Measurements from ENCODE around the gene WRAP73. TPM values are rescaled to one million over a fixed set of nuclear protein-coding genes. Genes with fewer than 3 reads are reported as not detected.

Gene WRAP73
- total RNA-seq, 1 experiment from 2014 or later: 57.2 TPM

- TF ChIP-seq EZH2phosphoT487 (IDR thresholded peaks at IDR 0.05; ENCODE audit: borderline replicate concordance, low read length) (no peak), EZH2 (IDR thresholded peaks at IDR 0.05; ENCODE audit: low read length, unreplicated experiment) (no peak), CTCF (conservative IDR thresholded peaks at IDR 0.05; ENCODE audit: low read depth, low read length) (no peak)
- peak overlapping the region; percentile 90 for H3K4me2 ChIP-seq (ENCODE audit: low read length)
These were observed 40.0 kb downstream of the WRAP73 start for GRCh38 chr1:3609769-3610526.

GRCh38 chr1:3609016-3609768 lies 40.7 kb downstream of the WRAP73 start:
- Histone ChIP-seq H3K79me2 (ENCODE audit: low read length) (no peaks in the 10 kb centered on the region), H3K27ac (ENCODE audit: low read length) (no peak overlapping the region), H3K4me2 (ENCODE audit: low read length) (no peak overlapping the region), H2AFZ (ENCODE audit: low read length) (no peak overlapping the region), H3K9ac (ENCODE audit: low read length) (no peak overlapping the region), H3K27me3 (ENCODE audit: low read length) (no peaks in the 10 kb centered on the region), H3K9me3 (ENCODE audit: low read length) (0 out of 2 replicates have a peak, but pooled peaks cover 6% of the 10 kb centered on the region), H3K4me3 (ENCODE audit: low read length) (no peak overlapping the region), H4K20me1 (ENCODE audit: low read length) (no peaks in the 10 kb centered on the region), H3F3A (ENCODE audit: low read length, unreplicated experiment) (no peaks in the 10 kb centered on the region), H3K4me1 (ENCODE audit: insufficient read depth, low read length) (peaks cover 22% of the 10 kb centered on the region), H3K36me3 (ENCODE audit: low read depth, low read length) (no peaks in the 10 kb centered on the region), H3K9me2 (replicated peaks; ENCODE audit: low read length) (no peaks in the 10 kb centered on the region)
- no peak for TF ChIP-seq EZH2 (IDR thresholded peaks at IDR 0.05; ENCODE audit: low read length, unreplicated experiment)
- TF ChIP-seq EZH2phosphoT487 (IDR thresholded peaks at IDR 0.05; ENCODE audit: borderline replicate concordance, low read length): no peak
- no peak for TF ChIP-seq CTCF (conservative IDR thresholded peaks at IDR 0.05; ENCODE audit: low read depth, low read length)
- no peak for DNase-seq
- intact Hi-C loops (cut with micrococcal nuclease): no loop called here
- BruUV-seq (replicated peaks): no TSS peak
- CTCF ChIA-PET: no interaction called here
- no peak for ATAC-seq
- POLR2A ChIA-PET (ENCODE audit: unreplicated experiment): no interaction called here

More at GRCh38 chr1:3609769-3610526, 40.0 kb downstream of the WRAP73 start:
- H3K9me2 ChIP-seq (replicated peaks; ENCODE audit: low read length): no peaks in the 10 kb centered on the region
- peaks cover 25% of the 10 kb centered on the region for H3K4me1 ChIP-seq (ENCODE audit: insufficient read depth, low read length)
- no peaks in the 10 kb centered on the region for H3K36me3 ChIP-seq (ENCODE audit: low read depth, low read length)
- no peaks in the 10 kb centered on the region for H3K27me3 ChIP-seq (ENCODE audit: low read length)
- H2AFZ ChIP-seq (ENCODE audit: low read length): no peak overlapping the region
- 0 out of 2 replicates have a peak, but pooled peaks cover 5% of the 10 kb centered on the region for H3K9me3 ChIP-seq (ENCODE audit: low read length)
- CTCF ChIA-PET: no interaction called here
- POLR2A ChIA-PET (ENCODE audit: unreplicated experiment): no interaction called here
- no peak for ATAC-seq
- H3K79me2 ChIP-seq (ENCODE audit: low read length): no peaks in the 10 kb centered on the region
- no peak overlapping the region for H3K9ac ChIP-seq (ENCODE audit: low read length)
- no TSS peak for BruUV-seq (replicated peaks)
- no peak overlapping the region for H3K27ac ChIP-seq (ENCODE audit: low read length)
- H4K20me1 ChIP-seq (ENCODE audit: low read length): no peaks in the 10 kb centered on the region
- no peaks in the 10 kb centered on the region for H3F3A ChIP-seq (ENCODE audit: low read length, unreplicated experiment)
- intact Hi-C loops (cut with micrococcal nuclease): no loop called here
- H3K4me3 ChIP-seq (ENCODE audit: low read length): peak overlapping the region; percentile 73; the same call in 1 of the 2 replicates
- no peak for DNase-seq

All from PC-3 (cell line).